G401.6 (cell line): Measurements from ENCODE around the gene GRAMD2A.

Experiments used
- FAIRE-seq: peaks from 2 replicates; lab custom pipeline; 2012; peaks lifted over from hg19 to GRCh38; lab: Jason Lieb, UNC

GRAMD2A gene

GRCh38 chr15:72131922-72132321 is 65.7 kb downstream of the GRAMD2A start:
- no peak for FAIRE-seq

GRCh38 chr15:72130272-72130671 is 67.3 kb downstream of the GRAMD2A start:
- no peak for FAIRE-seq

GRCh38 chr15:72128359-72128758 is 69.2 kb downstream of the GRAMD2A start:
- no peak for FAIRE-seq

GRCh38 chr15:72127724-72128322 is 69.8 kb downstream of the GRAMD2A start:
- no peak for FAIRE-seq

- FAIRE-seq: no peak
These were observed 73.4 kb downstream of the GRAMD2A start for GRCh38 chr15:72124218-72124617.

DNA sequence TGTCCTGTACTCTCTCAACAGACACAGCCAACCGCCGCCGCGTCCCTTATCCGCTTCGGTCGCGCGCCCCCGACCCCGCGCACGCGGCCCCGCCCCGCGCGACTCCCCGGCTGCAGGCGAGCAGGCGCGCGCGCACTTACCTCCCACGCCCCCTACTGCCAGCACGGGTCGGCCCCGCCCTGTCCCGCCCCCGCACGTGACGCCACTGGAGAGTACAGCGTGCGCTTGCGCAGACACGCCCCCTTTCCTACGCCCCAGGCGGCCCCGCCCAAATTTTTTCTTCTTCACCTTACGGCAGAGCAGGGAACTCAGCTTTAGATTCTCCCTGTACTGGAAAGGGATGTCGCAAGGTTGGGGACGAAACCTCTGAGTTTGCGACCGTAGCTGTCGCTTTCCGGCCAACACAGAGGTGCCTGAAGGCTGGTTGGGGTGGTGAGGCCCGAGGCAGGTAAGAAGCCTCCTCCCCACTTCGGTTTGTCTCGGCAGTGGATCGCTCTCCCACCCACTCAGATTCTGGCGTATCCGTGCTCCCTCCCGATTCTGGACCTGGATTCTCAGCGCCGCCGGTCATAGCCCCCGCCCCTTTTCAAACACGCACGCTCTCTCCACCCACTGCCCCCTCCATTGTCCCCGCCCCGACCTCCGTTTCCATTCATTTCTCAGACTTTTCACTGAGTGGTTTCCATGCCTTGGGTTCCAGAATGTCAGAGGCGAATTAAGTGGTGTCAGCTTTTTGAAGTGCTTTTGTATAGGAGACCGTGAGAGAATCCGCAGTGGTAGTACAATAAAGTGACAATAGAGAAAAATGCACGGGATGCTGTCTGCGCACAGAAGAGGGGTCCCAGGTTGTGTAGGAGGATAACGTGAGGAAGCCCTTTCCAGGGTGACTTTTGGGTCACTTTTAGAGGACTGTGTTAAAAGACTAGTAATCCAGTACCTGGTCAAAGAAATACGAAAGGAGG is 79.3 kb downstream of the GRAMD2A start, which contains the start of the genes MYO9A and SENP8:
TSS of gene MYO9A (minus strand) at position 134 of the 962 bp plus-strand sequence. CDS start 71,587 bp downstream, outside the sequence.
TSS of gene SENP8 (plus strand) at position 387 of the 962 bp plus-strand sequence. CDS start 21,221 bp downstream, outside the sequence.
- peak; percentile 95 for FAIRE-seq

- FAIRE-seq: no peak
These were observed 80.0 kb downstream of the GRAMD2A start for GRCh38 chr15:72117486-72118016.

- no peak for FAIRE-seq
These were observed 80.7 kb downstream of the GRAMD2A start for GRCh38 chr15:72116731-72117485.

- FAIRE-seq: no peak
These were observed 84.1 kb downstream of the GRAMD2A start for GRCh38 chr15:72113347-72114031.

DNA sequence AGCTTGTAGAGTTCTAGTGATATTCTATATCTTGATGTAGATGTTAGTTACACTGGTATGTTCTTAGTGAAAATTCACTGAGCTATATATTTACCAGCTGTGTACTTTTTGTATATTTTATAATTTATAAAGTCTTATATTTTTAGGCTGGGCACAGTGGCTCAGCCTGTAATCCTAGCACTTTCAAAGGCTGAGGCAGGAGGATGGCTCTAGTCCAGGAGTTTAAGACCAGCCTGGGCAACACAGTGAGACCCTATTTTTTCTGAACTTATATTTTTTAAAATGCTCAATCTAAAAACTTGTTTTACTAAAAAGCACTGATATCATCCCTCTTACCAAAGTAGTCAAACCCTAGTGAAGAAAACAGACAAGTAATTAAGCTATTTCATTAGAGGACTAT is 84.8 kb downstream of the GRAMD2A start:
- FAIRE-seq: no peak

DNA sequence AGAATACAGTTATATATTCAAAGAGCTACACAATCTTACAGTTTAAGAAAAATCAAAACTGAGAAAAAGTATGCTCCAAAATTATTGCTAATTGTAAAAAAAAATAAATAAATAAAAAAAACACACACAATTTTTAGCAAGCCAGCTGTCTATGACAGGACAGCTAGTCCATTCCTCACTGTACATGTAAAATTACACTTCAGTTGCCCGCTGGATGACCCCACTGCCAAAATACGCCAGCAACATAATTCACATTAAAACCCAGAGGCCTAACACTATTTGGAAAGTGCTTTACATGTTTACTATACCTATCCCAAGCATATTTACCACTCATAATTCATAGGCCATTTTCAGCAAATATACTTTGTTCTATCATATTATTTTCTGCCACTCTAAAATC is 85.5 kb downstream of the GRAMD2A start:
- no peak for FAIRE-seq

- FAIRE-seq: no peak
These were observed 87.2 kb downstream of the GRAMD2A start for GRCh38 chr15:72110355-72110754.
